IPS-18a (cell line): ENCODE results near the gene CCL26.
"Not testable (repeated sequence)": the region's sequence is repeated elsewhere in the genome, so short reads cannot be mapped to it uniquely, and the experiment has no call there.

Source experiments
- H3K27ac ChIP-seq: one replicate; pipeline ENCODE4 v1.5.1; 2013; ENCODE audit warnings: low read length
- H3K27me3 ChIP-seq: one replicate; pipeline ENCODE4 v1.6.1; 2013; ENCODE audit warnings: mild to moderate bottlenecking, low read length; ENCODE audit not compliant: control insufficient read depth, insufficient read depth
- H3K36me3 ChIP-seq: one replicate; pipeline ENCODE4 v1.6.1; 2013; ENCODE audit warnings: low read depth, low read length; ENCODE audit not compliant: control insufficient read depth
- H3K4me1 ChIP-seq: one replicate; pipeline ENCODE4 v1.6.1; 2013; ENCODE audit warnings: low read depth, low read length; ENCODE audit not compliant: control insufficient read depth
- H3K4me3 ChIP-seq: one replicate; pipeline ENCODE4 v1.5.1; 2013; ENCODE audit warnings: low read length
- H3K9ac ChIP-seq: one replicate; pipeline ENCODE4 v1.6.1; 2013; ENCODE audit warnings: mild to moderate bottlenecking, low read length, moderate library complexity
- H3K9me3 ChIP-seq: one replicate; pipeline ENCODE4 v1.6.1; 2013; ENCODE audit warnings: low read depth, low read length; ENCODE audit not compliant: control insufficient read depth

Gene CCL26

DNA sequence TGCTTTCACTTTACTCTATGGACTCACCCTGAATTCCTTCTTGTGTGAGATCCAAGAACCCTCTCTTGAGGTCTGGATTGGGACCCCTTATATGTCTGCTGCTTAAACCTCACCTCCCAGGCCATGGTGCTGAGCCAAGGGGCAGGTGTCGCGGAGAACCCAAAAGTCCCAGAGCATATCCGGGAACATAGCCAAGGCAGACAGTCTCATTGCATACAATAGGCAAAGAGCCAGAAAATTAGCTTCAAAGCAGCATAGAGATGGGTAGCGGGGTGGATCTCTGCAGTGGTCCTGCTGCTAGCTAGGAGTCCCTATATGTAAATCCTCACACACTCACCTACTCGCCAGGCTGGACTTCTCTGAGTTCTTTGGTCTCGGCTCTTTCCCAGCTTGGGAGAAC, 36.1 kb upstream of the CCL26 start:
- no peaks in the 10 kb centered on the region for H3K4me1 ChIP-seq
- peaks cover 6% of the 10 kb centered on the region for H3K9me3 ChIP-seq
- no peak overlapping the region for H3K4me3 ChIP-seq
- no peak overlapping the region for H3K9ac ChIP-seq
- no peaks in the 10 kb centered on the region for H3K36me3 ChIP-seq
- no peak overlapping the region for H3K27ac ChIP-seq
- H3K27me3 ChIP-seq: no peaks in the 10 kb centered on the region

GRCh38 chr7:75807452-75807851, 35.4 kb upstream of the CCL26 start:
- H3K9me3 ChIP-seq: peaks cover 6% of the 10 kb centered on the region
- no peak overlapping the region for H3K27ac ChIP-seq
- H3K27me3 ChIP-seq: no peaks in the 10 kb centered on the region
- no peaks in the 10 kb centered on the region for H3K36me3 ChIP-seq
- no peak overlapping the region for H3K4me3 ChIP-seq
- no peak overlapping the region for H3K9ac ChIP-seq
- no peaks in the 10 kb centered on the region for H3K4me1 ChIP-seq

DNA sequence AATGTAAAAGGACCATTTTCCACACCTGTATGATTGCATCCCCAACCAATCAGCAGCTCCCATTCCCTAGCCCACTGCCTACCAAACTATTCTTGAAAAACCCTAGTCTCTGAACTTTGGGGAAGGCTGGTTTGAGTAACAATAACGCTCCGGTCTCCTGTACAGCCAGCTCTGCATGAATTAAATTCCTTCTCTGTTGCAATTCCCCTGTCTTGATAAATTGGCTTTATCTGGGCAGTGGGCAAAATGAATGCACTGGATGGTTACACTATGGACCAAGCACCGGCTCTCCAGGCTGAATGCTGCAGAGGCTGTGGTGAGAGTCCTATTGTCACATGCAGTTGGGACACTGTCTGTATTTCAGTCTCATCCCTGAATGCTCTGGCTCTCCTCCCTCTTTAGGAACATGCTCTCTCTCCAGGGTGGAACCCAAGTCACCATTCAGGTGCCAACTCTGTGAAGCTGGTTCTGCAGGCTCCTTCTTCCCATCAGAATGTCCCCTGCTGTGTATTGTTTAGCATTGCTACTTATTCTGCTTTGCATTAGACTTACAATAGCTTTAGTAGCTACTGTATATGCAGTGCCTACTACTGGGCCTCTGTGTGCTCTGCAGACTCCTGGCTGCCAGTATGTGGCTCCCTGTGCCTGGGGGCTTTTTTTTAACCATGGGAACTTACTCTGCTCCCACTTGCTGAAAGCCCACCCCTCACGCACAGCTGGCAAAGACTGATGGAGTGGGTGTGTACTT, 34.7 kb upstream of the CCL26 start:
- Histone ChIP-seq H3K4me1 (no peaks in the 10 kb centered on the region), H3K27me3 (no peaks in the 10 kb centered on the region), H3K4me3 (no peak overlapping the region), H3K9ac (no peak overlapping the region), H3K9me3 (peaks cover 6% of the 10 kb centered on the region), H3K36me3 (no peaks in the 10 kb centered on the region), H3K27ac (no peak overlapping the region)

DNA sequence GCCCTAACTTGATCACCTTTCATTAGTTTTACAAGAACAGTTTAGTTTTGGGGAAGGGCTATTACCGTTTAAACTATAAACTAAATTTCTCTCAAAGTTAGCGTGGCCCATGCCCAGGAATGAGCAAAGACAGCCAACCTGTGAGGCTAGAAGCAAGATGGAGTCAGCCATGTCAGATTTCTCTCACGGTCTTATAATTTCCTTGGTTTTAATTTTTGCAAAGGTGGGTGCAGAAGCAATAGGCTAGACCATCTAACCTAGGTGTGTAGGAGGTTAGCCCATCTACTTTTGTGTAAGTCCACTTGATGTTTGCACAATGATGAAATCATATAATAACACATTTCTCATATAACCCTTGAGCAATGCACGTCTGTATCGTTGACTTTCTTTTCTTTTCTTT, 32.7 kb upstream of the CCL26 start:
- no peaks in the 10 kb centered on the region for H3K27me3 ChIP-seq
- H3K36me3 ChIP-seq: no peaks in the 10 kb centered on the region
- no peaks in the 10 kb centered on the region for H3K4me1 ChIP-seq
- H3K9me3 ChIP-seq: peaks cover 6% of the 10 kb centered on the region
- no peak overlapping the region for H3K4me3 ChIP-seq
- no peak overlapping the region for H3K27ac ChIP-seq
- H3K9ac ChIP-seq: no peak overlapping the region

DNA sequence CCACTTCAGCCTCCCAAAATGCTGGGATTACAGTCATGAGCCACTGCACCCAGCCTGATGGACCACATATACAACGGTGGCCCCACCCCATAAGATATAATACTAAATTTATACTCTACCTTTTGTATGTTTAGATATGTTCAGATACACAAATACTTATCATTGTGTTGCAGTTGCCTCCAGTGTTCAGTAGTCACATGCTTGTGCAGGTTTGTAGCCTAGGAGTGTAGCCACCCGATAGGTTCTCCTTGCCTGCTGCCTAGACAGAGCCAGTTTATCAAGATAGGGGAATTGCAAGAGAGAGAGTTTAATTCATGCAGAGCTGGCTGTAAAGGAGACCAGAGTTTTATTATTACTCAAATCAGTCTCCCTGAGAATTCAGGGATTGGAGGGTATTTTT, 32.0 kb upstream of the CCL26 start:
- H3K9ac ChIP-seq: no peak overlapping the region
- no peaks in the 10 kb centered on the region for H3K27me3 ChIP-seq
- H3K36me3 ChIP-seq: no peaks in the 10 kb centered on the region
- peaks cover 6% of the 10 kb centered on the region for H3K9me3 ChIP-seq
- no peaks in the 10 kb centered on the region for H3K4me1 ChIP-seq
- H3K27ac ChIP-seq: no peak overlapping the region
- H3K4me3 ChIP-seq: no peak overlapping the region

GRCh38 chr7:75802552-75802821, 30.5 kb upstream of the CCL26 start:
- Histone ChIP-seq H3K4me3 (no peak overlapping the region), H3K4me1 (no peaks in the 10 kb centered on the region), H3K9me3 (peaks cover 6% of the 10 kb centered on the region), H3K36me3 (no peaks in the 10 kb centered on the region), H3K27ac (no peak overlapping the region), H3K27me3 (no peaks in the 10 kb centered on the region), H3K9ac (no peak overlapping the region)

DNA sequence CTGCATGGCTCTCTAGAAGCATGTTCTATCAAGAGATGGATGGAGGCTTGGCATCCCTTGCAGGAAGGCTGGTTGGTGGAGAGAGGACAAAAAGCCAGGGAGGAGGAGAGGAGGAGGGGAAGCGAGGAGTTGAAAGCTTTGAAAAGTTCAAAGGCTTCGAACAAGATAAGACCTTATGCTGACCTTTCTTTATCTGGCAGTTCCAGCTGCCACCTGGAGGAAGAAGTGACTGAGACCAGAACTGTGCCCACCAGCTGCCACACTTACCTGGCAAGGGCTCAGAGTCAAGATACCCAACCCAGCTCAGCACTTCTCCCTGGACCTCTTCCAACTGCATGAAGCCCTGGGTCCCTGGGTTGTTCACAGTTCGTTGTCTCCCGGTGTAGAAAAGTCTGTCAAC, 26.8 kb upstream of the CCL26 start:
- Histone ChIP-seq H3K9ac (no peak overlapping the region), H3K4me3 (no peak overlapping the region), H3K9me3 (no peaks in the 10 kb centered on the region), H3K4me1 (no peaks in the 10 kb centered on the region), H3K27me3 (no peaks in the 10 kb centered on the region), H3K27ac (no peak overlapping the region), H3K36me3 (no peaks in the 10 kb centered on the region)

DNA sequence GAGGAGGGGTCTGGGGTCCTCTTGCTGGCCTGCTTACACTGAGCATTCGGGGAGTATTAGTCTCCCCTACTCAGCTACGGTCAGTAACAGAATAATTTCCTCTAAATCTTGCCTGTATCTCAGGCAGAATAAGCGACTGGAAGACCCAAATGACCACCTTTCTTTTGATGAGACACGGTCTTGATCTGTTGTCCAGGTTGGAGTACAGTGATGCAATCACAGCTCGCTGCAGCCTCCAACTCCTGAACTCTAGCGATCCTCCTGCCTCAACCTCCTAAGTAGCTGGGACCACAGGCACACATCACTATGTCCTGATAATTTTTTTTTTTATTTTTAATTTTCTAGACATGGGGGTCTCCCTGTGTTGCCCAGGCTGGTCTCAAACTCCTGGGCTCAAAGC, 24.4 kb upstream of the CCL26 start:
- no peaks in the 10 kb centered on the region for H3K36me3 ChIP-seq
- no peak overlapping the region for H3K4me3 ChIP-seq
- H3K27ac ChIP-seq: no peak overlapping the region
- no peaks in the 10 kb centered on the region for H3K27me3 ChIP-seq
- H3K9me3 ChIP-seq: no peaks in the 10 kb centered on the region
- H3K4me1 ChIP-seq: no peaks in the 10 kb centered on the region
- H3K9ac ChIP-seq: no peak overlapping the region

DNA sequence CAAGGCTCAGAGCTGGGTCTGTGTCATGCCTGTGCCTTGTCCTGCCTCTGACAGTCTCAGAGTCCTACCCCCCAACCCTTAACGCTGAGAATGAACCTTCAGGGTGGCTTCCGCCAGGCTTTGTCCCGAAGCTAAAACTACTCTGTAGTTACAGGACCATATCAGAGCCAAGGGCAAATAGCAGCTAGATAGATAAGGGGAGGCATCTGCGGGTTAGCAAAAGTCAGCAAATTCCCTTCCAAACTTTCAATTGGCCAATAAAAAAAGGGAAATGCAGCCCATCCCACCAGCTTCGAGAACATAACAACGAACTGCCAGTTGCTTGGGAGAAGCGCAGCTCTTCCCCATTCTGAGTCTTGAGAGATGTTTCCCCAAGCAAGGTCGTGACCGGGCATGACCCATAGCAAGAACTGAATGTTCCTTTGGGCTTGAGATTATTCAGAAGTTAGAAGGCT, 23.8 kb upstream of the CCL26 start:
- Histone ChIP-seq H3K36me3 (no peaks in the 10 kb centered on the region), H3K27ac (no peak overlapping the region), H3K9ac (no peak overlapping the region), H3K4me3 (no peak overlapping the region), H3K4me1 (no peaks in the 10 kb centered on the region), H3K27me3 (no peaks in the 10 kb centered on the region), H3K9me3 (no peaks in the 10 kb centered on the region)

GRCh38 chr7:75793676-75794075, 21.7 kb upstream of the CCL26 start:
- Histone ChIP-seq H3K36me3 (no peaks in the 10 kb centered on the region), H3K9me3 (no peaks in the 10 kb centered on the region), H3K4me1 (peaks cover 2% of the 10 kb centered on the region), H3K27ac (no peak overlapping the region), H3K9ac (no peak overlapping the region), H3K4me3 (no peak overlapping the region), H3K27me3 (no peaks in the 10 kb centered on the region)

DNA sequence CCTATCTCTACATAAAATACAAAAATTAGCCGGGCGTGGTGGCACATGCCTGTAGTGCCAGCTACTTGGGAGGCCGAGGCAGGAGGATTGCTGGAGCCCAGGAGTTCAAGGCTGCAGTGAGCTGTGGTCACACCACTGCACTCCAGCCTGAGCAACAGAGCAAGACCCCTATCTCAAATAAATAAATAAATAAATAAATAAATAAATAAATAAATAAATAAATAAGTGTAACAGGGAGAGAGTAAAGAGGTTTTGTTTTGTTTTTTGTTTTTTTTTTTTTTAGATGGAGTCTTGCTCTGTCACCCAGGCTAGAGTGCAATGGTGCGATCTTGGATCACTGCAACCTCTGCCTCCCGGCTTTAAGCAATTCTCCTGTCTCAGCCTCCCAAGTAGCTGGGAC, 20.6 kb upstream of the CCL26 start:
- H3K27ac ChIP-seq, H3K9me3 ChIP-seq, H3K36me3 ChIP-seq: not testable (repeated sequence)

GRCh38 chr7:75789361-75789924, 17.4 kb upstream of the CCL26 start:
- Histone ChIP-seq H3K27ac (no peak overlapping the region), H3K9me3 (no peaks in the 10 kb centered on the region), H3K27me3 (no peaks in the 10 kb centered on the region), H3K36me3 (no peaks in the 10 kb centered on the region), H3K9ac (no peak overlapping the region), H3K4me3 (no peak overlapping the region), H3K4me1 (peaks cover 10% of the 10 kb centered on the region)

More for the DNA sequence above, 20.6 kb upstream of the CCL26 start:
- not testable (repeated sequence) for H3K4me3 ChIP-seq, H3K27me3 ChIP-seq, H3K4me1 ChIP-seq, H3K9ac ChIP-seq
